Smooth muscle cell (in vitro differentiated cells): Measurements from ENCODE around the gene NEK5. TPM values are rescaled to one million over a fixed set of nuclear protein-coding genes. Genes with fewer than 3 reads are reported as not detected.

ENCODE experiments used
- DNase-seq: peaks from one replicate; lab custom pipeline; 2025; ENCODE audit not compliant: unreplicated experiment; lab: John Stamatoyannopoulos, UW
- H2AFZ ChIP-seq: fragments of 200-600 bp; sonication (generic); 2 replicates; pipeline ENCODE4 v1.6.0; 2016; ENCODE audit warnings: antibody characterized with exemption, low read depth, mild to moderate bottlenecking
- H3F3A ChIP-seq: fragments of 200-600 bp; sonication (generic); 2 replicates; pipeline ENCODE4 v1.6.0; 2017; ENCODE audit warnings: antibody characterized with exemption, low read depth
- H3K27ac ChIP-seq: fragments of 200-600 bp; sonication (generic); 2 replicates; pipeline ENCODE4 v1.5.1; 2016; ENCODE audit warnings: low read depth, mild to moderate bottlenecking
- H3K27me3 ChIP-seq: fragments of 200-600 bp; sonication (generic); 2 replicates; pipeline ENCODE4 v1.6.1; 2016; ENCODE audit warnings: low read depth, mild to moderate bottlenecking
- H3K36me3 ChIP-seq: fragments of 200-600 bp; sonication (generic); 2 replicates; pipeline ENCODE4 v1.5.1; 2016; ENCODE audit warnings: low read depth
- H3K4me1 ChIP-seq: fragments of 200-600 bp; sonication (generic); 2 replicates; pipeline ENCODE4 v1.5.1; 2016; ENCODE audit warnings: low read depth
- H3K4me2 ChIP-seq: fragments of 200-600 bp; sonication (generic); 2 replicates; pipeline ENCODE4 v1.6.0; 2016; ENCODE audit warnings: mild to moderate bottlenecking
- H3K4me3 ChIP-seq: fragments of 200-600 bp; sonication (generic); 2 replicates; pipeline ENCODE4 v1.5.1; 2016; ENCODE audit warnings: mild to moderate bottlenecking
- H3K79me2 ChIP-seq: fragments of 200-600 bp; sonication (generic); 2 replicates; pipeline ENCODE4 v1.6.0; 2016; ENCODE audit warnings: low read depth, mild to moderate bottlenecking
- H3K9ac ChIP-seq: fragments of 200-600 bp; sonication (generic); 2 replicates; pipeline ENCODE4 v1.6.0; 2016; ENCODE audit warnings: low read depth
- H3K9me3 ChIP-seq: fragments of 200-600 bp; sonication (generic); replicated peaks from 2 replicates; pipeline ENCODE4 v1.5.1; 2016; ENCODE audit warnings: low read depth
- H4K20me1 ChIP-seq: fragments of 200-600 bp; sonication (generic); 2 replicates; pipeline ENCODE4 v1.6.0; 2016; ENCODE audit warnings: low read depth
- CTCF ChIP-seq: fragments of 200-600 bp; sonication (generic); IDR thresholded peaks from 2 replicates; pipeline ENCODE4 v1.5.1; 2017; ENCODE audit warnings: borderline replicate concordance, mild to moderate bottlenecking, antibody characterized with exemption; ENCODE audit not compliant: insufficient read depth, poor library complexity, severe bottlenecking
- WGBS: methylation state at CpG from one replicate; pipeline ENCODE4 v1.1.7; 2016; ENCODE audit warnings: low lambda C conversion rate; 5-methylcytosine and 5-hydroxymethylcytosine counted together
- polyA plus RNA-seq: library from polyadenylated mRNA; unstranded; fragments of >200 nt; fragmentation: Nextera tagmentation; extraction: Ambion mirVana; gene quantifications from 2 replicates; pipeline ENCODE4 v1.2.1, GENCODE V29; 2016
- total RNA-seq: library from RNA; depleted of rRNA; stranded (reverse); fragments of >200 nt; gene quantifications from 2 replicates; pipeline ENCODE4 v1.2.3, GENCODE V29; 2014

Gene NEK5
- total and polyA plus RNA-seq, 2 experiments from 2014 or later, result 0.04 to 0.29 TPM

- DNase-seq, result no peak
- 10% methylated on average over 6 of the region's 6 CpGs for WGBS
- no peaks in the 10 kb centered on the region for H3K27me3 ChIP-seq
- H3K79me2 ChIP-seq, result no peaks in the 10 kb centered on the region
- peak overlapping the region; percentile 84 for H3K4me3 ChIP-seq
- H3K9ac ChIP-seq, result no peak overlapping the region
- TF ChIP-seq CTCF, result no peak
- H3K4me1 ChIP-seq, result no peaks in the 10 kb centered on the region
- no peaks in the 10 kb centered on the region for H4K20me1 ChIP-seq
- H3K9me3 ChIP-seq, result no peaks in the 10 kb centered on the region
- H3F3A ChIP-seq, result no peaks in the 10 kb centered on the region
- H2AFZ ChIP-seq, result no peak overlapping the region
- H3K36me3 ChIP-seq, result peaks cover 4% of the 10 kb centered on the region
- H3K4me2 ChIP-seq, result peak overlapping the region; percentile 99
- peak overlapping the region; percentile 0 for H3K27ac ChIP-seq
These were observed 1.5 kb downstream of the NEK5 start for GRCh38 chr13:52127378-52127777.

DNA sequence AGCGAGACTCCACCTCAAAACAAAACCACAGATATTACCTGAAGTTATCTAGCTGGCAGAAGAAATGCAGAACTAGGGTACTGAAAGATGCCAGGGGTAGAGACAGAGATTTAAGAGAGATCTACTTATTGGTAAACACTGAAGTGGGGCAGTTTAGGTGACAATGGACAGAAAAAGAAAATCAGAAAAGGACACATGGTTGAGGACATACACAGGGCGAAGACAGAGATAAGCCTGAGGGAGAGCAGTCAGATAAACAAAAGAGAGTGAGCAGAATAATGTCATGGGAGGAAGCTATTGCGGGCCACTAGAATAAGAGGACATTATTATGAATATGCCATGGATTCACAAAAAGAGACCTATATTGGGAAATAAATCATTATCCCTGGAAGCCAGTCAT lies 3.3 kb downstream of the NEK5 start:
- Histone ChIP-seq H3K4me2 (no peak overlapping the region), H3K36me3 (no peaks in the 10 kb centered on the region), H3K4me3 (no peak overlapping the region), H2AFZ (no peak overlapping the region), H3K9ac (no peak overlapping the region), H3K4me1 (no peaks in the 10 kb centered on the region), H4K20me1 (no peaks in the 10 kb centered on the region), H3K79me2 (no peaks in the 10 kb centered on the region), H3F3A (no peaks in the 10 kb centered on the region), H3K27ac (no peak overlapping the region), H3K9me3 (no peaks in the 10 kb centered on the region), H3K27me3 (no peaks in the 10 kb centered on the region)
- no peak for DNase-seq
- TF ChIP-seq CTCF, result no peak
- 89% methylated on average over 3 of the region's 3 CpGs for WGBS

GRCh38 chr13:52118595-52118994 lies 10.3 kb downstream of the NEK5 start:
- H2AFZ ChIP-seq, result peak overlapping the region; percentile 56
- no peak overlapping the region for H3K9ac ChIP-seq
- no peaks in the 10 kb centered on the region for H3K9me3 ChIP-seq
- no peak for TF ChIP-seq CTCF
- WGBS, result 29% methylated on average over 3 of the region's 3 CpGs
- H3K36me3 ChIP-seq, result no peaks in the 10 kb centered on the region
- no peak for DNase-seq
- no peak overlapping the region for H3K4me2 ChIP-seq
- H3K4me1 ChIP-seq, result no peaks in the 10 kb centered on the region
- no peaks in the 10 kb centered on the region for H4K20me1 ChIP-seq
- H3F3A ChIP-seq, result no peaks in the 10 kb centered on the region
- no peaks in the 10 kb centered on the region for H3K27me3 ChIP-seq
- no peak overlapping the region for H3K4me3 ChIP-seq
- peak overlapping the region; percentile 27 for H3K27ac ChIP-seq
- no peaks in the 10 kb centered on the region for H3K79me2 ChIP-seq

DNA sequence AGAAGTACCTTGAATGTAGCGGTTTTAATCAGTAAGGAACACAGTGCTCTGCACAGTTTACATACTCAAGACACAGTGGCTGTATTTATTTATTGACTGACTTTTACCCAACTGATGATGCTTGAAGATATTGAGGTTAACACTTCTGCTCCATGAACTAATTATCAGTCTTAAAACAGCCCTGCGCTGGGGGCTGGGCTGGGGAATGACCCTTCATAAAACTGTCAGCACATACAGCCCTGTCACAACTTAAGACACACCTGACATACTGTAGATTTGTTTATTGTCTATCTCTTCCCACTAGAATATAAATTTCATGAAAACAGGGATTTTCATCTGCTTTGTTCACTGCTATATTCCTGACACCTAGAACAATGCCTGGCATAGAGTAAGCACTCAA lies 10.8 kb downstream of the NEK5 start:
- WGBS, result 50% methylated on average over 2 of the region's 2 CpGs
- Histone ChIP-seq H4K20me1 (no peaks in the 10 kb centered on the region), H3K4me3 (no peak overlapping the region), H3F3A (no peaks in the 10 kb centered on the region), H3K27me3 (no peaks in the 10 kb centered on the region), H3K4me2 (no peak overlapping the region), H3K36me3 (no peaks in the 10 kb centered on the region), H2AFZ (no peak overlapping the region), H3K79me2 (no peaks in the 10 kb centered on the region), H3K9me3 (no peaks in the 10 kb centered on the region), H3K4me1 (no peaks in the 10 kb centered on the region), H3K9ac (no peak overlapping the region), H3K27ac (no peak overlapping the region)
- DNase-seq, result no peak
- TF ChIP-seq CTCF, result no peak
